GM12878 (cell line): ENCODE data around the gene OPN4. TPM values are rescaled to one million over a fixed set of nuclear protein-coding genes. Genes with fewer than 3 reads are reported as not detected.

Experiments
- ATAC-seq: fragments of 200-7000 bp; cut with Tn5 transposase; 3 replicates; pipeline ENCODE4 v1.9.1; 2020; ENCODE audit warnings: mild to moderate bottlenecking, moderate library complexity
- BruUV-seq: library from RNA; stranded (reverse); fragments of 400-500 nt; replicated peaks from 2 replicates; lab custom pipeline; 2021; lab: Mats Ljungman, UMichigan
- CTCF ChIA-PET: fragments of 300-600 bp; sonication (Branson Sonifier 250); formaldehyde crosslinking; extraction: SDS; loops from one replicate; lab custom pipeline; 2021; ENCODE audit warnings: inconsistent platforms; lab: Yijun Ruan, JAX
- POLR2A ChIA-PET: fragments of 350-600 bp; formaldehyde crosslinking; extraction: SDS; loops from one replicate; lab custom pipeline; 2021; ENCODE audit warnings: inconsistent platforms; lab: Charles Lee
- RAD21 ChIA-PET: fragments of 300-600 bp; sonication (Branson Sonifier 250); formaldehyde crosslinking; loops from one replicate; lab custom pipeline; 2023; ENCODE audit warnings: antibody characterized with exemption; ENCODE audit not compliant: unreplicated experiment; lab: Charles Lee
- SMC1A ChIA-PET: fragments of 300-600 bp; sonication (Branson Sonifier 250); formaldehyde crosslinking; loops from one replicate; lab custom pipeline; 2023; ENCODE audit not compliant: unreplicated experiment, uncharacterized antibody; lab: Charles Lee
- DNase-seq: peaks from one replicate; pipeline ENCODE4 v3.0.0-alpha.2; 2011; ENCODE audit warnings: low read depth, low spot score
- FAIRE-seq: peaks from 3 replicates; lab custom pipeline; 2011; peaks lifted over from hg19 to GRCh38; lab: Jason Lieb, UNC
- H2AFZ ChIP-seq: 2 replicates; pipeline ENCODE4 v1.6.0; 2011; ENCODE audit warnings: low read depth, low read length, control low read depth; ENCODE audit not compliant: control insufficient read depth
- H3K27ac ChIP-seq: 2 replicates; pipeline ENCODE4 v1.5.1; 2011; ENCODE audit warnings: control low read depth; ENCODE audit not compliant: control insufficient read depth, insufficient read depth
- H3K27me3 ChIP-seq, 2 experiments: replicated peaks in 1 of 2; 2 replicates each; pipeline versions ENCODE4 v1.6.0 to v1.6.1; 2011; ENCODE audit warnings: low read length in 1 of 2; ENCODE audit not compliant: control insufficient read depth in 2 of 2, insufficient read depth in 2 of 2
- H3K36me3 ChIP-seq, 2 experiments: 2 replicates each; pipeline ENCODE4 v1.5.1; 2011; ENCODE audit warnings: low read length in 1 of 2; ENCODE audit not compliant: control insufficient read depth in 2 of 2, insufficient read depth in 2 of 2
- H3K4me1 ChIP-seq: 2 replicates; pipeline ENCODE4 v1.6.1; 2011; ENCODE audit warnings: mild to moderate bottlenecking, low read length, moderate library complexity, mixed read lengths; ENCODE audit not compliant: control insufficient read depth, insufficient read depth
- H3K4me2 ChIP-seq: 2 replicates; pipeline ENCODE4 v1.6.0; 2011; ENCODE audit warnings: control low read depth; ENCODE audit not compliant: control insufficient read depth, insufficient read depth
- H3K4me3 ChIP-seq: fragments of 200-600 bp; sonication (generic); 2 replicates; pipeline ENCODE4 v1.5.1; 2016
- H3K79me2 ChIP-seq: 2 replicates; pipeline ENCODE4 v1.6.0; 2011; ENCODE audit warnings: low read length; ENCODE audit not compliant: control insufficient read depth, insufficient read depth
- H3K9ac ChIP-seq: 2 replicates; pipeline ENCODE4 v1.8.0; 2011; ENCODE audit warnings: low read length, control low read depth, mixed read lengths; ENCODE audit not compliant: control insufficient read depth, insufficient read depth
- H3K9me3 ChIP-seq: replicated peaks from 3 replicates; pipeline ENCODE4 v1.5.1; 2011; ENCODE audit warnings: mild to moderate bottlenecking, low read length; ENCODE audit not compliant: control insufficient read depth, insufficient read depth
- H4K20me1 ChIP-seq: 2 replicates; pipeline ENCODE4 v1.6.0; 2011; ENCODE audit not compliant: control insufficient read depth, insufficient read depth
- CREM ChIP-seq: IDR thresholded peaks from 2 replicates; pipeline ENCODE4 v1.6.1; 2014; ENCODE audit warnings: antibody characterized with exemption, low read depth
- FOS ChIP-seq: IDR thresholded peaks from 3 replicates; pipeline ENCODE4 v1.6.1; 2011; ENCODE audit warnings: borderline replicate concordance; ENCODE audit not compliant: insufficient read length; ENCODE audit errors: extremely low read depth
- NRF1 ChIP-seq: conservative IDR thresholded peaks from 2 replicates; pipeline ENCODE4 v1.6.1; 2011; ENCODE audit warnings: mild to moderate bottlenecking, low read depth, low read length, improper control_type of control experiment
- SREBF1 ChIP-seq: IDR thresholded peaks from 2 replicates; pipeline ENCODE4 v1.6.1; 2012; ENCODE audit warnings: mild to moderate bottlenecking, low read length
- STAT1 ChIP-seq: fragments of 450-650 bp; conservative IDR thresholded peaks from 2 replicates; pipeline ENCODE4 v1.6.1; 2014; ENCODE audit warnings: antibody characterized with exemption, mild to moderate bottlenecking
- TAF1 ChIP-seq: IDR thresholded peaks from 2 replicates; pipeline ENCODE4 v1.6.1; 2011; ENCODE audit warnings: mild to moderate bottlenecking, low read depth, low read length, borderline replicate concordance
- ZBED1 ChIP-seq: IDR thresholded peaks from 2 replicates; pipeline ENCODE4 v1.6.1; 2016; ENCODE audit warnings: borderline replicate concordance
- WGBS: methylation state at CpG from one replicate; pipeline ENCODE4 v1.1.6; 2016; ENCODE audit warnings: low lambda C conversion rate; ENCODE audit not compliant: insufficient replicate concordance, insufficient coverage; ENCODE audit errors: missing lambda C conversion rate; 5-methylcytosine and 5-hydroxymethylcytosine counted together
- in situ Hi-C: fragments of 300-500 bp; cut with MboI; formaldehyde crosslinking; loops from 9 replicates; pipeline ENCODE4 v1.14.3; 2018; ENCODE audit warnings: mixed read lengths
- intact Hi-C: fragments of 100-400 bp; cut with micrococcal nuclease; formaldehyde crosslinking; loops from one replicate; pipeline ENCODE4 v1.14.2; 2022; ENCODE audit not compliant: unreplicated experiment
- polyA plus RNA-seq, 11 experiments: library from polyadenylated mRNA; depleted of rRNA in 4 of 11; unstranded in 6 of 11; stranded (reverse) in 5 of 11; fragments of >200 nt; fragmentation: Nextera tagmentation in 4 of 11; fragmentation: Illumina TruSeq in 1 of 11; extraction: Ambion mirVana in 4 of 11; extraction: Trizol in 1 of 11; gene quantifications; 1 replicate in 1 of 11; 2 replicates in 10 of 11; pipeline versions ENCODE4 v1.2.1 to v1.2.3, GENCODE V29; 2011 to 2016; ENCODE audit warnings: inconsistent platforms in 2 of 11, missing spikeins in 2 of 11, low read depth in 1 of 11
- total RNA-seq, 4 experiments: library from RNA; depleted of rRNA in 3 of 4; stranded (reverse); fragments of >200 nt in 3 of 4; fragmentation: Illumina TruSeq in 1 of 4; extraction: Trizol in 1 of 4; gene quantifications; 2 replicates each; pipeline versions ENCODE4 v1.2.1 to v1.2.3, GENCODE V29; 2013 to 2021

Gene OPN4
- total and polyA plus RNA-seq, 10 of the 15 experiments (the other 5 are each of a cell fraction or from before 2014, with no cell fraction given): not detected

DNA sequence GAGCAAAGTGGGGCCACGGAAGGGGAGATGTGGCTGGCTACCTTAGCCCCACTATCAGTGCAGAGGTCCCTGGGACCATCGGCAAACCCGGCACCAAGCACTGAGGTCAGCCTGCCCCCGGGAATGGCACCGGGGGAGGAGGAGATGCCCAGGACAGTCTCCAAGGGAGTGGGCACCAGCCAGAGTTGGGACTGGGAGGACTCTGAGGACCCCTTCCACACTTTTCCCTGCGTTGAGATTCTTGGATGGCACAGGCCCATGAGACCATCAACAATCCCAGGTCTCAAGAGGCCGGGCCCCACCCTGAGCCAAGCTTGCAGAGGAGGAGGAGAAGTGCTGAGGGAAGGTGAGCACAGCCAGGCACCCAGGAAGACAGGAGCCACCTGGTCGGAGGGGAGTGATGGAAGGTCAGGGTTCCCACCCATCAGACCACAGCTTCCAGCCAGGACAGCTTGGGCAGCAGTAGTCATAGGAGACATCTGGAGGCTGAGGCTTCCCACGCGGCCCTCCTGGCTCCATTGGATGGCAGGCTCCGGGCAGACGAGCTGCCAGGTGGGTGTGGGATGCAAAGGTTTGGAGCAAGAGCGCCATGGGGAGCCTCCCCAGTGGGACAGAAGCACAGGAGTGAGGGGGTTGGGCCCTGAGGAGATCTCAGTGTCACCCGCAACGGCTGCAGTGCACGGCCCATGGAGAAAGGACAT lies 2.6 kb upstream of the OPN4 start:
- SMC1A ChIA-PET: interaction anchor here (0.7 to 1.2 kb wide), 2 partner anchors 9 to 67 kb away, joined by 3 to 4 read pairs; no protein-coding TSS in a partner anchor
- TF ChIP-seq ZBED1 (no peak), TAF1 (no peak), FOS (no peak), NRF1 (no peak), SREBF1 (no peak), CREM (no peak), STAT1 (no peak)

More for the DNA sequence above, 2.6 kb upstream of the OPN4 start:
- Histone ChIP-seq H3K4me3 (no peak overlapping the region), H3K4me2 (no peak overlapping the region), H3K4me1 (no peaks in the 10 kb centered on the region), H3K9me3 (no peaks in the 10 kb centered on the region), H3K36me3 (no peaks in the 10 kb centered on the region), H3K27ac (no peak overlapping the region), H3K27me3 (no peaks in the 10 kb centered on the region; a peak in 1 of 4 replicates), H3K9ac (no peak overlapping the region), H2AFZ (no peak overlapping the region), H4K20me1 (no peaks in the 10 kb centered on the region), H3K79me2 (no peaks in the 10 kb centered on the region)
- DNase-seq (no peak), ATAC-seq (no peak), FAIRE-seq (no peak)
- ChIA-PET RAD21 (no interaction called here), CTCF (no interaction called here), POLR2A (no interaction called here)
- in situ Hi-C loops (no loop called here), intact Hi-C loops (no loop called here)
- BruUV-seq: no TSS peak
- WGBS: 36% methylated on average over 12 of the region's 16 CpGs
